AG09309 (cell line): ENCODE measurements around the gene TMEM184B.

Experiments used
- DNase-seq: peaks from one replicate; pipeline ENCODE4 v3.0.0-alpha.2; 2010; ENCODE audit warnings: low read depth
- H3K4me3 ChIP-seq: 2 replicates; pipeline ENCODE4 v1.5.1; 2011; ENCODE audit warnings: mild to moderate bottlenecking, low read depth, low read length, moderate library complexity; ENCODE audit not compliant: control insufficient read depth
- TF ChIP-seq, protein P1 (sequence below): IDR thresholded peaks from 2 replicates; pipeline ENCODE4 v1.5.1; 2011; ENCODE audit warnings: mild to moderate bottlenecking, low read depth, low read length, inconsistent platforms; ENCODE audit not compliant: insufficient read depth, control insufficient read depth; ENCODE audit errors: missing control alignments

Gene TMEM184B

DNA sequence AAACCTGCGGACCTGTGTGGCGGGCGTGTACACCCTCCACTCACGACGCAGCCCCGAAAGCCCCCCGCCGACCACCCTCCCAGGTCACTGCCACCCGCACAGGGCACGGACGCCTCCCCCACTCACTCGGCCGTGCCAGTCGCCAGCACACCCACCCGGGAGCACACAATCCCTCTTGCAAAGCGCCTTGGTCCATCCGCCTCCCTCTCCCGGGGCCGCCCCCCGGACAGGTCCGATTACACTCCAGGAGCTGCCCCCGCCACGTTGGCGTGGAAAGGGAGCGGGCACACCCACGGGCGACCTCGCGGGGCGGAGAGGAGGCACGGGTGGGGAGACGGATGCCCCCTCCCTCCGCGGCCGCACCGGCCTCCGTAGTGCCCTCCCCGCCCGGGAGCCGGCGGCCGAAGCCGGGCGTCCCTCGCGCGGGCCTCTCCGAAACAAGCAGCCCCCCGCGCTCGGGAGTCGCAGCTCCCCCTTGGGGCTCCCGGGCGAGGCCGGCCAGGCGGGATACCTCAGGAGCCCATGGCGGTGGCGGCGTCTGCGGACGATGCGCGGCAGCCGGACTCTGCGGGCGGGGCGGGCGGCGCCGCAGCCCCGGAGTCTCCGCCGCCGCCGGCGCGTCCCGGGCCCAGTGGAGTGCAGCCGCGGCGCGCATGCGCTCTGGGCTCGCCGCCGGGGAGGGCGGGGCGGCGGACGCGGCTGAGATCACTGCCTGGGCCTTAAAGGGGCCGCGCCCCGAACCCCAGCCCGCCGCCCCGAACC lies at the start of gene TMEM184B:
TSS of gene TMEM184B (minus strand) at position 638 of the 762 bp plus-strand sequence. CDS start 25,049 bp downstream, outside the sequence.
- DNase-seq: no peak
- peak within 1 kb of the TSS; percentile 98 for H3K4me3 ChIP-seq
- TF ChIP-seq, protein P1, sequence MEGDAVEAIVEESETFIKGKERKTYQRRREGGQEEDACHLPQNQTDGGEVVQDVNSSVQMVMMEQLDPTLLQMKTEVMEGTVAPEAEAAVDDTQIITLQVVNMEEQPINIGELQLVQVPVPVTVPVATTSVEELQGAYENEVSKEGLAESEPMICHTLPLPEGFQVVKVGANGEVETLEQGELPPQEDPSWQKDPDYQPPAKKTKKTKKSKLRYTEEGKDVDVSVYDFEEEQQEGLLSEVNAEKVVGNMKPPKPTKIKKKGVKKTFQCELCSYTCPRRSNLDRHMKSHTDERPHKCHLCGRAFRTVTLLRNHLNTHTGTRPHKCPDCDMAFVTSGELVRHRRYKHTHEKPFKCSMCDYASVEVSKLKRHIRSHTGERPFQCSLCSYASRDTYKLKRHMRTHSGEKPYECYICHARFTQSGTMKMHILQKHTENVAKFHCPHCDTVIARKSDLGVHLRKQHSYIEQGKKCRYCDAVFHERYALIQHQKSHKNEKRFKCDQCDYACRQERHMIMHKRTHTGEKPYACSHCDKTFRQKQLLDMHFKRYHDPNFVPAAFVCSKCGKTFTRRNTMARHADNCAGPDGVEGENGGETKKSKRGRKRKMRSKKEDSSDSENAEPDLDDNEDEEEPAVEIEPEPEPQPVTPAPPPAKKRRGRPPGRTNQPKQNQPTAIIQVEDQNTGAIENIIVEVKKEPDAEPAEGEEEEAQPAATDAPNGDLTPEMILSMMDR: no peak

DNA sequence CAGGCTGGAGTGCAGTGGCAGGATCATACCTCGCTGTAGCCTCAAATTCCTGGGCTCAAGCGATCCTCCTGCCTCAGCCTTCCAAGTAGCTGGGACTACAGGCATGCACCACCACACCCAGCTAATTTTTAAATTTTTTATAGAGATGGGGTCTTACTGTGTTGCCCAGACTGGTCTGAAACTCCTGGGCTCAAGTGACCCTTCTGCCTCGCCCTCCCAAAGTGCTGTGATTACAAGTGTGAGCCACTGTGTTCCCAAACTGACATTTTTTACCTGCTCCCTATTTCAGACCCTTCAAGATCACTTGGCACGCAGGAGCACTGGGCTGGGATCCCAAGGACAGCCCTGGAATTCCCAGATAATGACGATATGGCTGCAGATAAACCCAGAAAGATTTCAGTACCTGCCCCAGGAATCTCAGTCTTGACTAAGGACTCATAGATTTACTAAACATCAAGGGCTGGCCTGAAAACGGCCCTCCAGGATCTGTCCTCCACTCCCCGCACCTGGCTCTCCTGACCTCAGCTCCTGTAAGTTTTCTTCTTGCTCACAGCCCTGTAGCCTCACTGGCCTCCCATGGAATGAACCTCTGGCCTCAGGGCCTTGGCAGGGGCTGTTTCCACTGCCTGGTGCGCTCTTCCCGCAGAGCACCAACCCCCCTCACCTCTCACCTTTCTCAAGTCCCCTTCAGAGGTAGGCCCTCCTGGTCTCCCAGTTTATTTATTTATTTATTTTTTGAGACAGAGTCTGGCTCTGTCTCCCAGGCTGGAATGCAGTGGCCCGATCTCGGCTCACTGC lies 48.0 kb upstream of the TMEM184B start:
- H3K4me3 ChIP-seq: no peak overlapping the region
- DNase-seq: no peak
- TF ChIP-seq, protein P1: no peak

DNA sequence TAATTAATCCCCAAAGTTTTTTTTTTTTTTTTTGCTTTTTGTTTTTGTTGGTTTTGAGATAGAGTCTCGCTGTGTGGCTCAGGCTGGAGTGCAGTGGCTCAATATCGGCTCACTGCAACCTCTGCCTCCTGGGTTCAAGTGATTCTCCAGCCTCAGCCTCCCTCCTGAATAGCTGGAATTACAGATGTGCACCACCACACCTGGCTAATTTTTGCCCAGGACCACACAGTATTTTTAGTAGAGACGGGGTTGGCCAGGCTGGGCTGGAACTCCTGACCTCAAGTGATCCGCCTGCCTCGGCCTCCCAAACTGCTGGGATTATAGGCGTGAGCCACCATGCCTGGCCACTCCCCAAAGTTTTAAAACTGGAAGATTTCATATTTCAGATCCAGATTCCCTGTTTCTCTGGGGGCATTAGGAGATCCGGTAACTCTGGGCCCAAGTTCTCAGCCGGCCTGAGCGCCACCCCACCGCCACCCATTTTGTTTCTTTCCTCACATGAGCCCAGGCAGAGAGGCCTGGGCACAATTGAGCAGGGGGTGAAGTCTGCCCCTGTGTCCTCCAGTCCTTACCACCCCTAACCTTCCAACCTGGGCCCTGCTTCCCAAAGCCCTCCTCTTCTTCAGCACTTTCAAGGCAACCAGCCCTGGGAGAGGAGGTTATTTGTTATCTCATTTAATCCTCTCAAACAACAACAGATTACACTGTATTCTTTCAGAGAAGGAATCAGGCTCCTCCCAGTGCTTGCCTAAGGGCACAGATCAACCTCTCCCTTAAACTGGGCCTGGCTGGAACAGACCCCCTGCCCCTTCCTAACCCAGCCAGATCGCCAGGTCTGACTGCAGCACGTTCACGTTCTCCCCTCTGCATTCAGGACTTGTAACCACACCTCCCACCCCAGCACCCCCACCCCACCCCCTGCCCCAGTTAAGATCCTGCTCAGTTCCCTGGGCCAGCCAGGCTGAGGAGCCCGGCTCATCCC lies 46.3 kb upstream of the TMEM184B start:
- TF ChIP-seq, protein P1: no peak
- no peak overlapping the region for H3K4me3 ChIP-seq
- DNase-seq: no peak

DNA sequence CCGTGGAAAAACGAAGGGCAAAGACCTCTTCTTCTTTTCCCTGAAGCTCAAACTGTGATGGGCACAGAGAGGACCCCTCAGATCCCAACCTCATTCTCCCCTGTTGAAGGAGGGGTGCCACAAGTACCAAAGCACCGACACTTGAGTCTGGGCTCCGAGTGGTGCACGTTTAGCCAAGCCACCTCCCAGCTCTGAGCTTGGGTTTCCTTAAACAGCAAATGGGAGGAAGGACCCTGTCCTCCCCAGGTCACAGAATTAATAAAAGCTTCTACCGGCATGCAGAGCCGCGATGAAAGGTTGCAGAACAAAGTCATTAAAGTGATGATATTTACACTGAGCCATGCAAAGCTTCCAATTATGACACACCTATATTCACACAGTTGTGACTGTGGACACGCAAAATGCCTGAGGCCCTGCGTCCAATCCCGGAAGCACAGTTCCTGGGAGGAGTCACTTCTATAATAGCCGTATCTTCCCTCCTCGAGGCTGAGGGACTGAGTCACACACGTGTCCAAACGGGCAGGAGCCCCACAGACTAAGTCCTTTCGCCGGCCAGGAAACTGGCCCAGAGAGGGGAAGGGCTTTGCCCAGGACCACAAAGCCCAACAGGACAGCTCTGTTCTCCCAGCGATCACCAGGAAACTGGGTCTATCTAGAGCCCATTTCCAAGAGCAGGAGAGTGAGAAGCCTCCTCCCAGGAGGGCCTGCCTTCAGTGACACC lies 45.3 kb upstream of the TMEM184B start:
- DNase-seq: peak; percentile 79
- TF ChIP-seq, protein P1: no peak
- peak overlapping the region; percentile 55 for H3K4me3 ChIP-seq

DNA sequence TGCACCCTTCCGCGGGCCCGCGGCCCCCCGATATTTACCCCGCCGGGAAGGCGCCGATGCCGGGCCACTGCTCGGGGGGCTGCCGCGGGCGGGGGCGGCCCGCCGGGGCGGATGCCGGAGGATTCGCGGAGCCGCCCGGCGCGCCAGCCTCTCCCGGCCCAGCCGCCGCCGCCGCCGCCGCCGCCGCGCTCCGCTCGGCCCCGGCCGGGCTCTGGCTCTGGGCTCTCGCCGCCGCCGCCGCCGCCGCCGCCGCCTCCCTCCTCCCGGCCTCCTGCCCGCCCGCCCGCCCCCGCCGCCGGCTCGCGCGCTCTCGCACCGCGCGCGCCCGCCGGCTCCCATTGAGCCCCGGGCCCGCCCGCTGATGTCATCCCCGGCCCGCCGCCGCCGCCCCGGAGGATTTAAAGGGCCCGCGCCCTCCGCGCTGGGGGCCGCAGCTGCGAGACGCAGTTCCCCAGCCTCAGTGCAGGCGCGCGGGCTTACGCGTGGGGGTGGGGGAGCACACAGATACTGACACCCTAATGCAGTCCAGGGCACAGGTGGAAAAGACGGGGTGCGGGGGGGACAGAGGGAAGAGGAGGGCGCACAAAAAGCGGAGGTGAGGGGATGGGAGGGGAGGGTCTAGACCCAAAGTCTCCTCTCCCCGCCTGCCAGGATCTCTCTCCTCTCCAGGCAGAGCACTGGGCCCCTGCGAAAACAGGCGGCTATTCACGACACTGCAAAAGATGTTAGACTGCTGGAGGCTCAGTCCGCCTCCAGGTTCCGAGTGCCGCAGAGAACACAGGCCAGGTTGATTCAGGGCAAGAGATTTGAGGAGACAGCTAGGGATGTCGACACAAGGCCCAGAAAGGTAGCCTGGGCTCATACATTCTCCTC lies 44.5 kb upstream of the TMEM184B start, which contains the start of gene CSNK1E:
TSS of gene CSNK1E (minus strand) at position 312 of the 873 bp plus-strand sequence. CDS start 3,276 bp downstream, outside the sequence.
- DNase-seq: no peak
- TF ChIP-seq, protein P1: no peak
- H3K4me3 ChIP-seq: peak within 1 kb of the TSS; percentile 95
